A673 (cell line): ENCODE results near the gene DPH2.

ENCODE experiments used
- CTCF ChIP-seq: fragments of 300-800, 200-600 bp; sonication (generic); conservative IDR thresholded peaks from 2 replicates; pipeline ENCODE4 v1.5.1; 2017; ENCODE audit warnings: low read depth, mild to moderate bottlenecking, antibody characterized with exemption, low read length, moderate library complexity, mixed read lengths
- EZH2 ChIP-seq: fragments of 200-600 bp; sonication (generic); IDR thresholded peaks from 2 replicates; pipeline ENCODE4 v1.6.1; 2017; ENCODE audit warnings: borderline replicate concordance, low read depth, mild to moderate bottlenecking, mixed read lengths, antibody characterized with exemption, low read length; ENCODE audit not compliant: poor library complexity, severe bottlenecking

GRCh38 chr1:43970502-43970901, 692 bp downstream of the DPH2 start:
- TF ChIP-seq CTCF (no peak), EZH2 (no peak)
